K562 (cell line): ENCODE data around the gene KLK6. TPM values are rescaled to one million over a fixed set of nuclear protein-coding genes. Genes with fewer than 3 reads are reported as not detected.

Source experiments
- ATAC-seq: fragments of 200-7000 bp; cut with Tn5 transposase; 3 replicates; pipeline ENCODE4 v1.9.1; 2020; ENCODE audit warnings: moderate library complexity
- BruUV-seq: library from RNA; stranded (reverse); fragments of 400-500 nt; replicated peaks from 2 replicates; lab custom pipeline; 2021; lab: Mats Ljungman, UMichigan
- CTCF ChIA-PET: fragments of 300-600 bp; formaldehyde crosslinking; extraction: SDS; loops from one replicate; lab custom pipeline; 2021; ENCODE audit warnings: low intra/inter-chr PET ratio; lab: Yijun Ruan, JAX
- POLR2A ChIA-PET: fragments of 300-600, 350-650 bp; sonication (Branson Sonifier 250); formaldehyde crosslinking; extraction: SDS; loops from one replicate; lab custom pipeline; 2021; ENCODE audit warnings: antibody characterized with exemption, inconsistent platforms; lab: Yijun Ruan, JAX
- DNase-seq, 4 experiments: peaks; one replicate each; pipeline versions ENCODE4 v3.0.0 to v3.0.0-alpha.2; 2011 to 2018; ENCODE audit warnings: low spot score in 3 of 4, mixed read lengths in 3 of 4; ENCODE audit errors: extremely low read depth in 1 of 4
- FAIRE-seq: peaks from 2 replicates; lab custom pipeline; 2011; peaks lifted over from hg19 to GRCh38; lab: Jason Lieb, UNC
- H2AFZ ChIP-seq: 2 replicates; pipeline ENCODE4 v1.6.0; 2011; ENCODE audit warnings: low read depth, low read length, control low read depth, inconsistent platforms
- H3K27ac ChIP-seq: fragments of 200-600 bp; 3 replicates; pipeline ENCODE4 v1.8.0; 2011; ENCODE audit warnings: low read depth, mild to moderate bottlenecking, control low read depth, inconsistent platforms, low read length, moderate library complexity, mixed read lengths; ENCODE audit errors: extremely low read depth
- H3K27me3 ChIP-seq, 2 experiments: fragments of 300-600 bp in 1 of 2; 2 replicates in 1 of 2; 3 replicates in 1 of 2; pipeline versions ENCODE4 v1.6.0 to v1.8.0; 2011; ENCODE audit warnings: inconsistent platforms in 2 of 2, low read length in 2 of 2, mild to moderate bottlenecking in 1 of 2, mixed read lengths in 1 of 2, moderate library complexity in 1 of 2; ENCODE audit not compliant: control insufficient read depth in 2 of 2, insufficient read depth in 2 of 2
- H3K36me3 ChIP-seq: fragments of 300-600 bp; 3 replicates; pipeline ENCODE4 v1.8.0; 2011; ENCODE audit warnings: mild to moderate bottlenecking, low read length, inconsistent platforms; ENCODE audit not compliant: control insufficient read depth, insufficient read depth
- H3K4me1 ChIP-seq, 2 experiments: fragments of 200-600 bp in 1 of 2; replicated peaks in 1 of 2; 2 replicates in 1 of 2; 3 replicates in 1 of 2; pipeline versions ENCODE4 v1.5.1 to v1.8.0; 2011; ENCODE audit warnings: inconsistent platforms in 2 of 2, low read length in 2 of 2, mild to moderate bottlenecking in 1 of 2, mixed read lengths in 1 of 2, moderate library complexity in 1 of 2; ENCODE audit not compliant: control insufficient read depth in 2 of 2, insufficient read depth in 2 of 2
- H3K4me2 ChIP-seq: 2 replicates; pipeline ENCODE4 v1.6.1; 2011; ENCODE audit warnings: low read length, control low read depth, inconsistent platforms, mixed read lengths; ENCODE audit not compliant: insufficient read depth
- H3K4me3 ChIP-seq: fragments of 200-600 bp; sonication (generic), shearing (Covaris generic); 2 replicates; pipeline ENCODE4 v1.5.1; 2016; ENCODE audit warnings: control low read depth, inconsistent platforms
- H3K79me2 ChIP-seq: fragments of 200-600 bp; 3 replicates; pipeline ENCODE4 v1.8.0; 2011; ENCODE audit warnings: low read length, inconsistent platforms; ENCODE audit not compliant: control insufficient read depth, insufficient read depth
- H3K9ac ChIP-seq, 2 experiments: 2 replicates each; pipeline versions ENCODE4 v1.6.0 to v1.6.1; 2011; ENCODE audit warnings: low read depth in 2 of 2, low read length in 2 of 2, control low read depth in 1 of 2, inconsistent platforms in 1 of 2, mild to moderate bottlenecking in 1 of 2, mixed read lengths in 1 of 2; ENCODE audit not compliant: insufficient read depth in 1 of 2
- H3K9me1 ChIP-seq: one replicate; pipeline ENCODE4 v1.6.0; 2011; ENCODE audit warnings: inconsistent platforms, mild to moderate bottlenecking, low read length, moderate library complexity; ENCODE audit not compliant: control insufficient read depth, insufficient read depth
- H3K9me3 ChIP-seq: replicated peaks from 2 replicates; pipeline ENCODE4 v1.5.1; 2011; ENCODE audit warnings: low read depth, low read length, inconsistent platforms; ENCODE audit not compliant: control insufficient read depth, insufficient read depth
- H4K20me1 ChIP-seq: replicated peaks from 2 replicates; pipeline ENCODE4 v1.6.1; 2011; ENCODE audit warnings: low read length, inconsistent platforms, mixed read lengths; ENCODE audit not compliant: control insufficient read depth, insufficient read depth
- ATF6 ChIP-seq: sonication (generic); formaldehyde crosslinking; IDR thresholded peaks from 2 replicates; pipeline ENCODE4 v1.4.0; 2020; ENCODE audit warnings: mild to moderate bottlenecking, missing genetic modification reagents
- CBX1 ChIP-seq: sonication (generic); IDR thresholded peaks from 2 replicates; pipeline ENCODE4 v1.6.1; 2016; ENCODE audit warnings: antibody characterized with exemption, low read depth, mild to moderate bottlenecking
- CBX3 ChIP-seq, 2 experiments: IDR thresholded peaks; 1 replicate in 1 of 2; 2 replicates in 1 of 2; pipeline ENCODE4 v1.6.1; 2012; ENCODE audit warnings: inconsistent platforms in 2 of 2, low read length in 2 of 2, borderline replicate concordance in 1 of 2, control low read depth in 1 of 2
- FOSL1 ChIP-seq: fragments of 200-800 bp; sonication (Bioruptor generic); conservative IDR thresholded peaks from 2 replicates; pipeline ENCODE4 v1.6.1; 2016; ENCODE audit warnings: missing genetic modification characterization, missing compliant biosample characterization
- GTF2E2 ChIP-seq: fragments of 200-800 bp; sonication (Bioruptor generic); IDR thresholded peaks from 2 replicates; pipeline ENCODE4 v1.6.1; 2016; ENCODE audit warnings: missing genetic modification characterization, missing compliant biosample characterization
- HCFC1 ChIP-seq: IDR thresholded peaks from 2 replicates; pipeline ENCODE4 v1.6.1; 2012; ENCODE audit warnings: low read depth, low read length, improper control_type of control experiment
- ILF3 ChIP-seq: fragments of 450-650 bp; IDR thresholded peaks from 2 replicates; pipeline ENCODE4 v1.6.1; 2018; ENCODE audit warnings: antibody characterized with exemption, mild to moderate bottlenecking, moderate library complexity, borderline replicate concordance
- L3MBTL2 ChIP-seq: fragments of 450-650 bp; IDR thresholded peaks from 2 replicates; pipeline ENCODE4 v1.6.1; 2016; ENCODE audit warnings: mild to moderate bottlenecking, moderate library complexity
- MAFG ChIP-seq: fragments of 450-650 bp; conservative IDR thresholded peaks from 2 replicates; pipeline ENCODE4 v1.6.1; 2016; ENCODE audit warnings: missing genetic modification characterization, missing compliant biosample characterization
- MED1 ChIP-seq: sonication (generic); formaldehyde crosslinking; IDR thresholded peaks from 2 replicates; pipeline ENCODE4 v1.8.1; 2023; ENCODE audit warnings: missing genetic modification reagents, borderline replicate concordance
- RBFOX2 ChIP-seq: fragments of 200-400 bp; formaldehyde crosslinking; IDR thresholded peaks from 2 replicates; pipeline ENCODE4 v1.6.1; 2017; ENCODE audit warnings: low read depth, mild to moderate bottlenecking, low read length, moderate library complexity
- SMARCA5 ChIP-seq: fragments of 450-650 bp; IDR thresholded peaks from 2 replicates; pipeline ENCODE4 v1.6.1; 2016
- SP2 ChIP-seq: IDR thresholded peaks from 2 replicates; pipeline ENCODE4 v1.6.1; 2011; ENCODE audit warnings: mild to moderate bottlenecking, low read depth, low read length, moderate library complexity; ENCODE audit not compliant: poor library complexity, severe bottlenecking; ENCODE audit errors: extremely low read depth
- ZBTB33 ChIP-seq: sonication (generic); formaldehyde crosslinking; IDR thresholded peaks from 2 replicates; pipeline ENCODE4 v1.8.1; 2023; ENCODE audit warnings: mild to moderate bottlenecking, missing genetic modification reagents
- ZNF311 ChIP-seq: fragments of 250-450 bp; sonication (Bioruptor Pico); IDR thresholded peaks from 2 replicates; pipeline ENCODE4 v1.4.0; 2020; ENCODE audit warnings: mild to moderate bottlenecking, moderate library complexity
- ZNF740 ChIP-seq, 3 experiments: fragments of 200-800 bp in 1 of 3; sonication (Bioruptor generic) in 1 of 3; sonication (generic) in 1 of 3; formaldehyde crosslinking in 1 of 3; IDR thresholded peaks; 2 replicates each; pipeline versions ENCODE4 v1.6.1 to v1.8.0; 2016 to 2022; ENCODE audit warnings: mild to moderate bottlenecking in 2 of 3, missing compliant biosample characterization in 2 of 3, missing genetic modification characterization in 2 of 3, missing genetic modification reagents in 1 of 3
- WGBS: fragments of 100-300 bp; shearing (Covaris generic); methylation state at CpG from one replicate; pipeline ENCODE4 v1.1.6; 2016; ENCODE audit warnings: low coverage, mixed read lengths; ENCODE audit not compliant: insufficient coverage; ENCODE audit errors: missing lambda C conversion rate; 5-methylcytosine and 5-hydroxymethylcytosine counted together
- in situ Hi-C: fragments of 300-500 bp; cut with MboI; formaldehyde crosslinking; loops from 4 replicates; pipeline ENCODE4 v1.15.0; 2018; ENCODE audit warnings: inconsistent platforms, mixed read lengths
- intact Hi-C: fragments of 100-400 bp; cut with micrococcal nuclease; formaldehyde crosslinking; loops from 2 replicates; pipeline ENCODE4 v1.14.2; 2022
- polyA plus RNA-seq, 8 experiments: library from polyadenylated mRNA; depleted of rRNA in 4 of 8; stranded (reverse) in 5 of 8; unstranded in 3 of 8; fragments of >200 nt; fragmentation: Nextera tagmentation in 2 of 8; fragmentation: Illumina TruSeq in 1 of 8; extraction: Ambion mirVana in 2 of 8; extraction: Trizol in 1 of 8; gene quantifications; 2 replicates each; pipeline versions ENCODE4 v1.2.1 to v1.2.3, GENCODE V29; 2011 to 2014; ENCODE audit warnings: inconsistent platforms in 1 of 8, missing spikeins in 1 of 8
- total RNA-seq, 7 experiments: library from RNA; depleted of rRNA in 6 of 7; stranded (reverse); fragments of >200 nt in 6 of 7; fragmentation: Illumina TruSeq in 2 of 7; extraction: Trizol in 2 of 7; gene quantifications; 2 replicates each; pipeline versions ENCODE4 v1.2.1 to v1.2.3, GENCODE V29; 2011 to 2021; ENCODE audit warnings: low replicate concordance in 1 of 7

The KLK6 gene
- total and polyA plus RNA-seq, 9 of the 15 experiments (the other 6 are each of a cell fraction or from before 2014, with no cell fraction given): not detected

GRCh38 chr19:50982186-50982585 lies 12.8 kb upstream of the KLK6 start:
- peaks cover 0 to 3% of the 10 kb centered on the region in 2 experiments; a peak in 1 of 5 replicates for H3K4me1 ChIP-seq
- FAIRE-seq (no peak), ATAC-seq (no peak), DNase-seq (no peak)
- H3K9me3 ChIP-seq: no peaks in the 10 kb centered on the region
- no peaks in the 10 kb centered on the region for H3K36me3 ChIP-seq
- H3K4me3 ChIP-seq: no peak overlapping the region
- TF ChIP-seq RBFOX2: no peak
- no peak for TF ChIP-seq L3MBTL2
- no peak for TF ChIP-seq ZNF740 (CRISPR knock-in tag; IDR thresholded peaks at IDR 0.05)
- no peak for TF ChIP-seq ZNF740 (tag; IDR thresholded peaks at IDR 0.05)
- TF ChIP-seq ZNF311 (CRISPR knock-in tag): no peak
- no peak for TF ChIP-seq MED1
- no peak for TF ChIP-seq ATF6 (CRISPR knock-in tag)
- no peak for TF ChIP-seq CBX3 (IDR thresholded peaks at IDR 0.05; ENCODE audit: borderline replicate concordance in 1 of 2, low read length in 2 of 2)
- TF ChIP-seq FOSL1 (tag): no peak
- no peak for TF ChIP-seq GTF2E2 (tag)
- no peak for TF ChIP-seq MAFG
- no peak for TF ChIP-seq ILF3
- TF ChIP-seq HCFC1: no peak
- no peak for TF ChIP-seq SP2
- no peak for TF ChIP-seq CBX1
- no peak for TF ChIP-seq SMARCA5
- TF ChIP-seq ZBTB33 (CRISPR knock-in tag): no peak
- POLR2A ChIA-PET: interaction anchor here (0.6 kb wide), 1 partner anchor 131 kb away, joined by 3 read pairs; no protein-coding TSS in a partner anchor
- intact Hi-C loops: no loop called here
- H3K4me2 ChIP-seq: no peak overlapping the region
- no peak overlapping the region for H3K9ac ChIP-seq
- H3K79me2 ChIP-seq: no peaks in the 10 kb centered on the region
- in situ Hi-C loops: no loop called here
- H3K27me3 ChIP-seq: peaks cover 8 to 34% of the 10 kb centered on the region in 2 experiments; a peak in 3 of 5 replicates
- H4K20me1 ChIP-seq: no peaks in the 10 kb centered on the region
- H2AFZ ChIP-seq: no peak overlapping the region
- 0% methylated on average over 3 of the region's 4 CpGs for WGBS
- CTCF ChIA-PET: no interaction called here
- no peaks in the 10 kb centered on the region for H3K9me1 ChIP-seq
- H3K27ac ChIP-seq: no peak overlapping the region
- no TSS peak for BruUV-seq
